Naive B cell (primary cell): ENCODE results near the gene SEC14L5. TPM values are rescaled to one million over a fixed set of nuclear protein-coding genes. Genes with fewer than 3 reads are reported as not detected.
"Not testable (repeated sequence)": the region's sequence is repeated elsewhere in the genome, so short reads cannot be mapped to it uniquely, and the experiment has no call there.

Source experiments
- ATAC-seq, 2 donors: fragments of 150-1000 bp; cut with Tn5 transposase; 2 replicates each; pipeline ENCODE4 v1.10.0; 2021; ENCODE audit warnings: low read depth in 2 of 2, mild to moderate bottlenecking in 2 of 2, moderate library complexity in 2 of 2
- DNase-seq: peaks from one replicate; pipeline ENCODE4 v3.0.0; 2022
- H3K27ac Mint-ChIP-seq, 6 donors: one replicate each; pipeline ENCODE4 v1.8.0; 2020 to 2022; ENCODE audit warnings: mild to moderate bottlenecking in 6 of 6, mixed read lengths in 6 of 6, moderate library complexity in 5 of 6, inconsistent platforms in 2 of 6
- H3K27me3 Mint-ChIP-seq, 3 donors: one replicate each; pipeline ENCODE4 v1.8.0; 2021 to 2022; ENCODE audit warnings: mixed read lengths in 3 of 3, mild to moderate bottlenecking in 1 of 3
- H3K36me3 Mint-ChIP-seq, 2 donors: one replicate each; pipeline ENCODE4 v1.8.0; 2020 to 2022; ENCODE audit warnings: mixed read lengths in 2 of 2, inconsistent platforms in 1 of 2, mild to moderate bottlenecking in 1 of 2
- H3K4me1 Mint-ChIP-seq, 3 donors: one replicate each; pipeline ENCODE4 v1.8.0; 2020 to 2022; ENCODE audit warnings: mixed read lengths in 3 of 3, inconsistent platforms in 1 of 3, mild to moderate bottlenecking in 1 of 3, moderate library complexity in 1 of 3
- H3K4me3 Mint-ChIP-seq, 8 donors: one replicate each; pipeline ENCODE4 v1.8.0; 2020 to 2022; ENCODE audit warnings: mild to moderate bottlenecking in 8 of 8, mixed read lengths in 8 of 8, moderate library complexity in 8 of 8, inconsistent platforms in 2 of 8
- H3K9me3 Mint-ChIP-seq, 7 donors: one replicate each; pipeline ENCODE4 v1.8.0; 2020 to 2022; ENCODE audit warnings: mixed read lengths in 7 of 7, mild to moderate bottlenecking in 5 of 7, inconsistent platforms in 2 of 7, moderate library complexity in 1 of 7
- polyA plus RNA-seq, 6 donors: library from polyadenylated mRNA; unstranded; fragments of 300-500 nt; fragmentation: Illumina TruSeq; gene quantifications; one replicate each; pipeline ENCODE4 v1.2.3, GENCODE V29; 2021; ENCODE audit warnings: low read depth in 6 of 6

SEC14L5 gene
- polyA plus RNA-seq, 6 donors from 2014 or later: 0.08 to 0.48 (median 0.43) TPM; not detected in 3

DNA sequence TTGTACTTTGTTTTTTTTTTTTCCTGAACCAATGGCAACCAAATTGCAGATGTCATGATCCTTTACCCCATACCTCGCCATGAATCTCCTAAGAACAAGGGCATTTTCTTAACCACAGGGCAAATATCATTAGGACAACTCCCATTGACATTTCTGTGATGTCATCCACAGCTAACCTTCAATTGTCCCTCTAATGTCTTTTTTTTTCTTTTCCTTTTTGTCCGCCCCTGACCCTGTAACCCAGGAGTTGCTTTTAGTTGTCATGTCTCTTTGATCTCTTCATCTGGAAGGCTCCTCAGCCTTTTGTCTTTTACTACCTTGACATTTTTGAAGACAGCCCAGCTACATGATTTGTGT, 76.0 kb downstream of the SEC14L5 start:
- peak overlapping the region; percentile 72 to 94 (median 92) for H3K4me3 Mint-ChIP-seq
- no peak for ATAC-seq
- H3K27me3 Mint-ChIP-seq: no peaks in the 10 kb centered on the region
- no peaks in the 10 kb centered on the region for H3K9me3 Mint-ChIP-seq
- peaks cover 22 to 36% (median 33%) of the 10 kb centered on the region in 3 donors for H3K4me1 Mint-ChIP-seq
- peak overlapping the region; percentile 86 to 96 (median 94) for H3K27ac Mint-ChIP-seq
- H3K36me3 Mint-ChIP-seq: peaks cover 0 to 2% of the 10 kb centered on the region in 2 donors
- DNase-seq: no peak

DNA sequence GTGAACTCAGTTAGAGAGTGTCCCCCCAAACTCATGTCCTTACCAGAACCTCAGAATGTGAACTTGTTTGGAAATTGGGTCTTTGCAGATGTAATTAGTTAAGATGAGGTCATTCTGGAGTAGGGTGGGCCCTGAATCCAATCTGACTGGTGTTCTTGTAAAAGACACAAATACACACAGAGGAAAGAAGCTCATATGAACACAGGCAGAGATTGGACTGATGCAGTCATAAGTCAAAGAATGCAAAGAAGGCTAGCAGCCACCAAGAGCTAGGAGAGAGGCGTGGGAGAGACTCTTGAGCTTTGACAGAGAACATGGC, 77.7 kb downstream of the SEC14L5 start:
- Mint-ChIP-seq H3K36me3 (no peaks in the 10 kb centered on the region), H3K27me3 (peaks cover 0 to 3% (median 3%) of the 10 kb centered on the region in 3 donors), H3K4me3 (peak overlapping the region in 3 of 8 donors; percentile 42 to 94 (median 70)), H3K4me1 (peaks cover 22 to 36% (median 29%) of the 10 kb centered on the region in 3 donors), H3K9me3 (no peaks in the 10 kb centered on the region), H3K27ac (no peak overlapping the region)
- DNase-seq (no peak), ATAC-seq (no peak)

DNA sequence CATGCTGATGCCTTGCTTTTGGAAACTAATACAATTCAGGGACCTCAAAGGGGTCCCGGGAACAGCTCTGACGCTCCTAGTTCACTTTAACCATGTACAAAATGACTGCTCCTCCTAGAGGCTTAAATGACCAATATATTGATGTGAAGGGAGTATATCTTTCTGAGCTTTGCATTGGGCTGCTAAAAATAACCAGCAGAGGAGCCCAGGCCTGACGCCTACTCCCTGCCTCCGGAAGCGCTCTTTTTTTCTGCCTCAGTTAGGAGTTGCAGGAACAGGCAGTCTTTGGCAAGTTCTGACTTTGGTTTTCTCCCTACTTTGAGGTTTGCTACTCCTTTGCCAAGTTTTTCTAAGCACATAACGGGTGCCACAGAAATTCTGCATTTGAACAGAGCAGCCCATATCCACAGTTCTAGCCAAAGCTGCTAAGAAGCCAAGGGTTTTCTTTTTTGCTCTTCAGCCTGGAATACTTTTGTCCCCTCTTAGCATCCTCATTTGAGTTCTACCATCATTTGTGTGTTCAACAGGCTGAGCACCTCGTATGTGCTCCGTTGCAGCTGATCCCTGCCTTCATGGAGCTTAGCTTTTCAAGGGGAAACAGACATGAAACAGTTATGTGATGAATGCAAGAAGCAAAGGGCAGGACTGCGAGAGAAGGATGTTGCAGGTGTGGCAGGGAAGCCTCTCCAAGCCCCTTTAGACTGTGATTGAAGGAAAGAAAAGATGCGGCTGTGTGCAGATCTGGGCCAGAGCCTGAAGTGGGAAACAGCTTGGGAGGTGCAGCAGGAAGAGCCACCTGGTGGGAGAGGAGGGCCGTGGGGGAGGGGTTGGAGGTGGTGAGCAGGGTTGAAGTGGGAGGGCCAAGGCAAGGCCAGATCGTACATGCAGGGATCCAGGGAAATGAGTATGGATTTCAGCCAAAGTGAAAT, 78.4 kb downstream of the SEC14L5 start:
- peak overlapping the region in 3 of 8 donors; percentile 6 to 94 (median 54) for H3K4me3 Mint-ChIP-seq

GRCh38 chr16:5040451-5040850, 82.3 kb downstream of the SEC14L5 start:
- Mint-ChIP-seq H3K4me1 (peaks cover 0 to 4% (median 0%) of the 10 kb centered on the region in 3 donors), H3K4me3 (peak overlapping the region in 1 of 8 donors; percentile 49), H3K36me3 (no peaks in the 10 kb centered on the region), H3K27me3 (peaks cover 0 to 16% (median 10%) of the 10 kb centered on the region in 3 donors), H3K9me3 (no peaks in the 10 kb centered on the region), H3K27ac (peak overlapping the region in 1 of 6 donors; percentile 10)
- ATAC-seq (no peak), DNase-seq (no peak)

More for the DNA sequence above, 78.4 kb downstream of the SEC14L5 start:
- Mint-ChIP-seq H3K4me1 (peaks cover 19 to 34% (median 23%) of the 10 kb centered on the region in 3 donors), H3K27me3 (peaks cover 0 to 9% (median 9%) of the 10 kb centered on the region in 3 donors), H3K36me3 (no peaks in the 10 kb centered on the region), H3K9me3 (no peaks in the 10 kb centered on the region), H3K27ac (no peak overlapping the region)
- ATAC-seq: no peak
- no peak for DNase-seq

DNA sequence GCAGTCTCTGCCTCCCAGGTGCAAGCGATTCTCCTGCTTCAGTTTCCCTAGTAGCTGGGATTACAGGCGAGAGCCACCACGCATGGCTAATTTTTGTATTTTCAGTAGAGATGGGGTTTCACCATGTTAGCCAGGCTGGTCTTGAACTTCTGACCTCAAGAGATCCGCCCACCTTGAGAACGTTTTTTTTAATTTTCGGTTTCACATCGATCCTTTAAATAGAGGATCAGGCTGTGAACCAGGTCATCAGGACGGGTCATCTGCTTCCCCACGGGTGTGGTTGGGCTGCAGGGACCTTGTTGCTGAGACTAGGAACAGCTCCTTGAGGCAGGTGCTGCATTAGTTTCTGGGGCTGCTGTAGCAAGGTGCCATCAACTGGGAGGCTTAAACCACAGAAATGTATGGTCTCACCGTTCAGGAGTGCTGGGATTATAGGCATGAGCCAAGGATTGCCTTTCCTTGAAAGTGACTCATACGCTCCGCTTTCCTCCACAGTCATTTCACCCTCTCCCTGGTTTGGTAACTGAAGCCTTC, 83.5 kb downstream of the SEC14L5 start:
- DNase-seq (no peak), ATAC-seq (no peak)
- Mint-ChIP-seq H3K4me1 (peaks cover 0 to 3% (median 2%) of the 10 kb centered on the region in 3 donors), H3K27me3 (peaks cover 2 to 20% (median 11%) of the 10 kb centered on the region in 3 donors), H3K9me3 (peaks cover 0 to 2% (median 0%) of the 10 kb centered on the region in 7 donors), H3K36me3 (no peaks in the 10 kb centered on the region), H3K4me3 (no peak overlapping the region), H3K27ac (peak overlapping the region in 1 of 6 donors; percentile 10)

GRCh38 chr16:5042574-5043171, 84.5 kb downstream of the SEC14L5 start:
- ATAC-seq (no peak), DNase-seq (no peak)
- peaks cover 0 to 6% of the 10 kb centered on the region in 2 donors for H3K36me3 Mint-ChIP-seq
- H3K27ac Mint-ChIP-seq: no peak overlapping the region
- peaks cover 4 to 30% (median 15%) of the 10 kb centered on the region in 3 donors for H3K27me3 Mint-ChIP-seq
- no peak overlapping the region for H3K4me3 Mint-ChIP-seq
- H3K9me3 Mint-ChIP-seq: peaks cover 0 to 2% (median 0%) of the 10 kb centered on the region in 7 donors
- H3K4me1 Mint-ChIP-seq: peaks cover 0 to 4% (median 0%) of the 10 kb centered on the region in 3 donors

- peaks cover 0 to 4% (median 0%) of the 10 kb centered on the region in 3 donors for H3K4me1 Mint-ChIP-seq
- no peak overlapping the region for H3K4me3 Mint-ChIP-seq
- peaks cover 7 to 16% of the 10 kb centered on the region in 2 donors for H3K36me3 Mint-ChIP-seq
- H3K27me3 Mint-ChIP-seq: peaks cover 4 to 39% (median 15%) of the 10 kb centered on the region in 3 donors
- DNase-seq: no peak
- no peak overlapping the region for H3K27ac Mint-ChIP-seq
- peaks cover 3 to 8% (median 6%) of the 10 kb centered on the region in 7 donors for H3K9me3 Mint-ChIP-seq
- no peak for ATAC-seq
These were observed 85.9 kb downstream of the SEC14L5 start for GRCh38 chr16:5044011-5044540.

DNA sequence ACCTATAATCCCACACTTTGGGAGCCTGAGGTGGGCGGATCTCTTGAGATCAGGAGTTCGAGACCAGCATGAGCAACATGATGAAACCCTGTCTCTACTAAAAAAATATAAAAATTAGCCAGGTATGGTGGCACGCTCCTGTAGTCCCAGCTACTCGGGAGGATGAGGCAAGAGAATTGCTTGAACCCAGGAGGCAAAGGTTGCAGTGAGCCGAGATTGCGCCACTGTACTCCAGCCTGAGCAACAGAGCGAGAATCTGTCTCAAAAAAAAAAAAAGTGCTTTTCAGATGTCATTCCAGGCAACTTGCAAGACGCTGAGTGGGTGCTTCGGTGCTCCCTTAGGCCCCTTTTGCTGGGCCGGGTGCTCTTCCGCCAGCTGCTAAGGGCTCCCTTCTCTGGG, 86.5 kb downstream of the SEC14L5 start:
- H3K4me1 Mint-ChIP-seq, ATAC-seq, DNase-seq, H3K4me3 Mint-ChIP-seq, H3K27ac Mint-ChIP-seq: not testable (repeated sequence)
- peaks cover 7 to 21% of the 10 kb centered on the region in 2 donors for H3K36me3 Mint-ChIP-seq
- peaks cover 5 to 10% (median 6%) of the 10 kb centered on the region in 7 donors for H3K9me3 Mint-ChIP-seq
- peaks cover 4 to 40% (median 15%) of the 10 kb centered on the region in 3 donors for H3K27me3 Mint-ChIP-seq

GRCh38 chr16:5045499-5046115, 87.5 kb downstream of the SEC14L5 start:
- Mint-ChIP-seq H3K4me3 (no peak overlapping the region), H3K27ac (no peak overlapping the region), H3K36me3 (peaks cover 11 to 26% of the 10 kb centered on the region in 2 donors), H3K4me1 (peaks cover 0 to 4% (median 0%) of the 10 kb centered on the region in 3 donors), H3K9me3 (peaks cover 5 to 20% (median 13%) of the 10 kb centered on the region in 7 donors), H3K27me3 (peaks cover 4 to 46% (median 15%) of the 10 kb centered on the region in 3 donors)
- no peak for ATAC-seq
- DNase-seq: no peak

GRCh38 chr16:5046914-5047313, 88.8 kb downstream of the SEC14L5 start:
- Mint-ChIP-seq H3K27ac (peak overlapping the region in 1 of 6 donors; percentile 33), H3K27me3 (peaks cover 4 to 44% (median 5%) of the 10 kb centered on the region in 3 donors), H3K36me3 (peaks cover 13 to 30% of the 10 kb centered on the region in 2 donors), H3K9me3 (peaks cover 5 to 29% (median 18%) of the 10 kb centered on the region in 7 donors), H3K4me1 (peaks cover 0 to 4% (median 0%) of the 10 kb centered on the region in 3 donors), H3K4me3 (no peak overlapping the region)
- ATAC-seq (no peak), DNase-seq (no peak)

- H3K4me1 Mint-ChIP-seq: no peaks in the 10 kb centered on the region
- peaks cover 0 to 21% (median 8%) of the 10 kb centered on the region in 3 donors for H3K27me3 Mint-ChIP-seq
- peak overlapping the region in 1 of 6 donors; percentile 24 for H3K27ac Mint-ChIP-seq
- H3K36me3 Mint-ChIP-seq: peaks cover 6 to 8% of the 10 kb centered on the region in 2 donors
- no peak for DNase-seq
- H3K4me3 Mint-ChIP-seq: no peak overlapping the region
- peaks cover 0 to 13% (median 8%) of the 10 kb centered on the region in 7 donors for H3K9me3 Mint-ChIP-seq
- ATAC-seq: no peak
These were observed 97.0 kb downstream of the SEC14L5 start for GRCh38 chr16:5054876-5055865.

DNA sequence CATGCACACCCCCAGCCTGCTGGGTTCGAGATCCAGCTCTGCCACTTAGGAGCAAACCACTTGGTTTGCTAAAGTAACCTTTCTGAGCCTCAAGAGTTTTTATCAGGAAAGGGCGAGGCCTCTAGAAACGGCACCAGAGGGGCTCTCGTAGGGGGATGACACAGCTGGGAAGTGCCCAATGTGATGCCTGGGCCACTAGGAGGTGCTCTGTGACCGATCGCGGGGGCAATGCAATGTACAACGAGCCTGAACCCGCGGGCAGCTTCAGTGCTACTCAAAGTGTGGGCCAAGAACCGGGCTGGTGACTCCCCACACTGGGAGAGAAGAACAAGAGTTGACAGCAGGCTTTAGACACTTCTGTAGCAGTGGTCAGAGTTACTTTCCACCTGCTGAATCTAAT, 98.2 kb downstream of the SEC14L5 start:
- H3K4me1 Mint-ChIP-seq: no peaks in the 10 kb centered on the region
- no peak overlapping the region for H3K4me3 Mint-ChIP-seq
- H3K9me3 Mint-ChIP-seq: peaks cover 0 to 2% (median under 1%) of the 10 kb centered on the region in 7 donors
- H3K36me3 Mint-ChIP-seq: no peaks in the 10 kb centered on the region
- peaks cover 0 to 16% (median 8%) of the 10 kb centered on the region in 3 donors for H3K27me3 Mint-ChIP-seq
- no peak overlapping the region for H3K27ac Mint-ChIP-seq
- DNase-seq (peak; percentile 15), ATAC-seq (peak in 1 of 2 donors; percentile 65)
